Fibroblast of mammary gland (primary cell): ENCODE results near the gene TOM1L2.
"Not testable (repeated sequence)": the region's sequence is repeated elsewhere in the genome, so short reads cannot be mapped to it uniquely, and the experiment has no call there.

ENCODE experiments used
- DNase-seq: peaks from one replicate; pipeline ENCODE4 v3.0.0-alpha.2; 2010; ENCODE audit warnings: low read depth
- H3K4me3 ChIP-seq: 2 replicates; pipeline ENCODE4 v1.5.1; 2011; ENCODE audit warnings: low read depth, mild to moderate bottlenecking, low read length, moderate library complexity; ENCODE audit not compliant: control insufficient read depth
- CTCF ChIP-seq: conservative IDR thresholded peaks from 2 replicates; pipeline ENCODE4 v1.5.1; 2011; ENCODE audit warnings: low read depth, low read length, inconsistent platforms; ENCODE audit not compliant: control insufficient read depth, insufficient read depth

Gene TOM1L2

GRCh38 chr17:17921192-17922069 lies 50.8 kb downstream of the TOM1L2 start:
- TF ChIP-seq CTCF, result no peak
- DNase-seq, result peak; percentile 93
- no peak overlapping the region for H3K4me3 ChIP-seq

GRCh38 chr17:17919169-17920107 lies 52.8 kb downstream of the TOM1L2 start:
- peak; percentile 77 for DNase-seq
- peak; percentile 89 for TF ChIP-seq CTCF
- H3K4me3 ChIP-seq, result no peak overlapping the region

GRCh38 chr17:17917394-17917793 lies 54.8 kb downstream of the TOM1L2 start:
- no peak for TF ChIP-seq CTCF
- H3K4me3 ChIP-seq, result no peak overlapping the region
- DNase-seq, result no peak

- TF ChIP-seq CTCF, result no peak
- no peak overlapping the region for H3K4me3 ChIP-seq
- no peak for DNase-seq
Observed at GRCh38 chr17:17915183-17915582, 57.0 kb downstream of the TOM1L2 start.

- TF ChIP-seq CTCF, result no peak
- H3K4me3 ChIP-seq, result no peak overlapping the region
- peak; percentile 90 for DNase-seq
Observed at GRCh38 chr17:17913695-17914332, 58.4 kb downstream of the TOM1L2 start.

- DNase-seq, H3K4me3 ChIP-seq: not testable (repeated sequence)
Observed at GRCh38 chr17:17912336-17912735, 59.9 kb downstream of the TOM1L2 start.
